RPMI8226 (cell line): ENCODE measurements around the gene CHRNA4.
"Not testable (repeated sequence)": the region's sequence is repeated elsewhere in the genome, so short reads cannot be mapped to it uniquely, and the experiment has no call there.

Experiments
- DNase-seq: peaks from one replicate; pipeline ENCODE4 v3.0.0-alpha.2; 2015

Gene CHRNA4

GRCh38 chr20:63347950-63348827 is 13.0 kb downstream of the CHRNA4 start:
- no peak for DNase-seq

DNA sequence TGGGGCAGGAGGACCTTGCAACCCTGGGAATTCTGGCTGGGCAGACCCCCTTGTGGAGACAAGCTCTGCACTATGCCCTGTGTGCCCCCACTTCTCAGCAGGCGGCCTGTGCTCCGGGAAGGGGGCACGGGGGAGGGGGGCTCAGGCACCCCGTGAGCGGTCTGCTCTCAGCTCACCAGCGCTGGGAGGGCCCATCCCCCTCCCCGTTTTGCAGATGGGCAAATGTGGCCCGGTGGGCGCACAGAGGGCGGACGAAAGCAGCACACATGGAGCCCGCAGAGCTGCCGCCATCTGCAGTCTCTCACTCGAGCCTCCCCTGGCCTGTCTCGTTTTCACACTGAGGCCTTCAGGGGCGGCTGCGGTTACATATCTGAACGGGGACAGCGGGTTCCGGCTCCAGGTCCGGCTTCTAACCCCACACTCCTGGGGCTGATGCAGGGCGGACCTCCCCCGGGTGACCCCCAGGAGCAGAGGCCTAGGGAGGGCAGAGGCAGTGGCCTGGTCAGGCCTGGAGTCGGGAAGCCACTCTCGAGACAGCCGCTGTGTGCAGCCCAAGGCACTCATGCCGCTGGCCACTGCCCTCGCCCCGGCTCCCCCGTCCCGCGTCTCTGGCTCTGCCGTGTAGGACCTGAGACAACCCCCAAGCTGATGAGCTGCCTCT is 13.9 kb downstream of the CHRNA4 start:
- no peak for DNase-seq

- DNase-seq = no peak
These were observed 14.7 kb downstream of the CHRNA4 start for GRCh38 chr20:63346131-63347080.

DNA sequence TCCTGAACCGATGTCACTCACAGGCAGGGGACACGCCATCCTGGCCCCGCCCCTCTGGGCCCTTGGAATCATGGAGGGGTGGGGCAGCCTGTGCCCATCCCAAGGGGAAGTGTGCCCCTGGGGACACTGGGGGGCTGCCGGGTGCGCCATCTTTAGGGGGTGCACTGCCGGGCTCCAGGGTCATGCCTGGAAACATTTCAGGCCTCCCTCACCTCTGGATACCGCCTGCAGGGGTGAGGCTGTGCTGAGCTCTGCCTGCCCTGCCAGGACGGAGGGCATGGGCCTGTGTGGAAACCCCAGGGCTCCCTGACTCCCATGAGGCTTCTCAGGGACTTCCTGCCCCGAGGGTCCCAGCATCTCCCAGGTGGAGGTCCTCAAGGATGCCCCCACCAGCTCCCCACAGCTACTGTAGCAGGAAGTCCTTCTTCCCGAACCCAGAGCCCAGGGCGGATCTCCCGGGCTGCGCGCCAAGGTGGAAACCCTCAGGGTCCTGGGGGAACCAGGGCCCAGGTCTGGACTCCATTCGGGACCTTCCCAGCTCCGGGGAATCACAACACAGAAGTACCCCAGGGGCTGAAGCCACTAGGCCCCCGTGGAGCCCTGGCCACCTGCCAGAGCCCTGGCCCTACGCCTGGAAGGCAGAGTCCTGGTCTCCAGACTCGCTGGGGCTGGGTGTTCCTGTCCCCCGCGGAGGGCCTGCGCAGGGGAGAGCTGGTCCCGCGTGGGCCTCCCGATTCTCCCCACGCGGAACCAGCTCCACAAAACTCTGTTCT is 15.6 kb downstream of the CHRNA4 start:
- peak; percentile 33 for DNase-seq

DNA sequence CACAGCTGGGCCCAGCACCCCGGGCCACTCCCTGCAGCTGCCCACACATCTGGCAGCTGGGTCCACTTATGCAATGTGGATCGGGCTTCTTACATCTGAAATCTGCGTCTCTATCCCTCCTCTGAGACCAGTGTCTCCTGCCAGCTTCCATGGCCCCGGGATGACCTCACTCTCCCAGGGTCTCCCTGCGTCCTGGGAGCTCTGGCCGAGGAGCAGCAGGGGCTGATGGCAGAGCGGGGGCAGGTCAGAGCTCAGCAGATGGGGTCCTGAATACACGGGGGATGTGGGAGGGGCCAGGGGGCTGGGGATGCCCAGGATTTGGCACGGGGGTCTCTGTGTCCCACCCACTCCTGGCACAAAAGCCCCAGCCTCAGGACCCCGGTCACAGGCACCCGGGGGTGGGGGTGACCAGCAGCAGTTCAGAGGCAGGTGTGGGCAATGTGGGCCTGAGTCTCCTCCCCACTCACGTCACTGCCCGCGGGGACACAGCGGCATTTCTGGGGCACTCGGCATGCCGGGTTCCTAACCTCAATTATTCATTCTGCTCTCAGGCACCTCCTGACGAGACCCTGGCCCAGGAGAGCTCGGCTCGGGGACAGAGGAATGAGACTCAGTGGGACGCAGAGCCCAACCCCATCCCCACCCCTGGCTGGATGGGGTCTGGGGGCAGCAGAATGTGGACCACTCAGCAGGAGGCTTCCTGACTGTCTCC is 16.4 kb downstream of the CHRNA4 start:
- DNase-seq = no peak

DNA sequence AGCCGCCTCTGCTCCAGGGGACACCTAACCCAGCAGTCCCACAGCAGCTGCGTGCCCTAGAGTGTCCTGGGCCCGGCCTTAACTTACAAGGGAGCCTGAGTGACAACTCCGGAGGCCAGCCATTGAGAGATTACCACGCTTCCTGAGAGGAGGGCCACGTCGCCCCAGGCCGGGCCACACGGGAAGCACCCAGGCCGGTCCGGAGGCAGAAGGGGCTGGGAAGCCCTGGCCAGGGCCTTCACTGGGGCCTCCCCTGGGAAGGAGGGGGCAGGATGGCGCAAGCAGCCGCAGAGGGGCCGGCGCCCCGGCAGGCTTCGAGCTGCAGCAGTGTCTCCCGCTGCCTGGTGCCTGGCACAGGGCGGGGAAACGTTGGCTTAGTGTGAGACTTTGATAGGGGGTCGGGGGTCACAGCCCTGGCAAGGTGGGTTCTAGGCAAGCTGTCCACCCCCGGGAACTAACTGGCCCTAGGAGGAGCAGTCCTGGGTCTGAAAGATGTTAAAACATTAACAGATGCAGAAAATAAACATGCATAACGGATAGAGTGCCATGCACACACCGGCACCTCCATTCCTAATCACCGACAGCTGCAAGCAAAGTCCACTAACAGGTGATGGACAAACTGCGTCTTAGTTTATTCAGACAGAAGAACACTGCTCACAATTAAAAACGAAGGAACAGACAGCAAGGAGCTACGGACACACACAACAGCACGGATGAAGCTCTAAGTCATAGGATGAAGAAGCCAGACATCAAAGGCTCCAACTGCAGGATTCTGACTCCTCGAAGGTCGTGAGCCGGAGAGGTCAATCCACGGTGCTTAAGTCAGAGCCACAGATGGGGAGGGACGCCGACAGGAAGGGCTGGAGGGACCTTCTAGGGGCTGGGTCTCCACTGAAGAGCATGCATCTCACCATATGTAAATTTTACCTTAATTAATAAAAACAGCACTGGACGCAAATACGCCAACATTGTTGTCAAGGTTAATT is 17.4 kb downstream of the CHRNA4 start:
- DNase-seq = no peak

GRCh38 chr20:63342561-63343459 is 18.3 kb downstream of the CHRNA4 start:
- DNase-seq = peak; percentile 47

- not testable (repeated sequence) for DNase-seq
These were observed 20.9 kb downstream of the CHRNA4 start for GRCh38 chr20:63340158-63340688.

- not testable (repeated sequence) for DNase-seq
These were observed 21.7 kb downstream of the CHRNA4 start for GRCh38 chr20:63339154-63340094.

GRCh38 chr20:63337786-63338420 is 23.2 kb downstream of the CHRNA4 start:
- no peak for DNase-seq

DNA sequence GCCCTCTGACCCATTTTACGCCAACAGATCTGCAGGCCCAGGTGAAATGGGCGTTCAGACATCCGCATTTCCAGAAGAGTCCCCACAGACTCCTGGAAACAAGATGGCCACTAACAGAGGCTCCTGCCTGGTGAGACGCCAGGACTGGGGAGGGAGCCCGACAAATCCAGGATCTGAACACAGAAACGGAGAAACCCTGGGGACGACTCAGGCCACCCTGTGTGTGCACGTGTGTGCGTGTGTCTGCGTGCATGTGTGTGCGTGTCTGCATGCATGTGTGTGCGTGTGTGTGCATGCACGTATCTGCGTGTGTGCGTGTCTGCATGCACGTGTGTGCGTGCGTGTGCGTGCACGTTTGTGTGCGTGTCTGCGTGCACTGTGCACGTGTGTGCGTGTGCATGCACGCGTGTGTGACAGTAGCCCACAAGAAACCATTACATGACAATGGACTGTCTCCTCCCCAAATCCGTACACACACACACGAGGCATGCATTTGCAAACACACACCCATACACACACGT is 24.9 kb downstream of the CHRNA4 start:
- DNase-seq = no peak

DNA sequence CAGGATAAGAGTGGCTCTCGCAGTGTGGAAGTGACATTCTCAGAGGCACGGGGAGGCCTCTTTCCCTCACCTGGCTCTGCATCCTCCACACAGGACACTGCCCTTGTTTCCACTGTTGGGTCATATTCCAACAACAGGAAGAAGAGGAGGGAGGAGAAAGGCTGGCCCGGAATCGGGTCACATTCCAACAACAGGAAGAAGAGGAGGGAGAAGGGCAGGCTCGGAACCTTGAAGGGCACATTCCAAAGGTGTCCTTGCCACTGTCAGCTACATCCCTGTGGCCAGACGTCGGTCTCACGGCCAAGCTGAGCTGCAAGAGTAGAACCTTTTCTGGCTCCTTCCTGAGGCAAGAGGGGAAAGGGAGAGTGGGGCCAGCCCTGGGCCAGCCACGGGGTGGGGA is 25.4 kb downstream of the CHRNA4 start:
- DNase-seq = no peak

- not testable (repeated sequence) for DNase-seq
These were observed 26.1 kb downstream of the CHRNA4 start for GRCh38 chr20:63335060-63335459.

- no peak for DNase-seq
These were observed 26.8 kb downstream of the CHRNA4 start for GRCh38 chr20:63334356-63334755.

- DNase-seq = no peak
These were observed 27.8 kb downstream of the CHRNA4 start for GRCh38 chr20:63333241-63333836.

- DNase-seq = no peak
These were observed 28.5 kb downstream of the CHRNA4 start for GRCh38 chr20:63332488-63333240.
